Measurements from ENCODE around the gene FAM180A. TPM values are rescaled to one million over a fixed set of nuclear protein-coding genes. Genes with fewer than 3 reads are reported as not detected.

The FAM180A gene
- total RNA-seq, 2 donors from 2014 or later, result 0.45 to 1.1 TPM

- Histone ChIP-seq H3K4me1 (no peaks in the 10 kb centered on the region), H3K9me3 (no peaks in the 10 kb centered on the region), H3K4me3 (no peak overlapping the region), H3K27ac (no peak overlapping the region), H3K9ac (ENCODE audit: low read depth in 2 of 2, low read length in 2 of 2) (no peak overlapping the region), H3K36me3 (no peaks in the 10 kb centered on the region), H3K27me3 (no peaks in the 10 kb centered on the region)
- TF ChIP-seq, protein P1, sequence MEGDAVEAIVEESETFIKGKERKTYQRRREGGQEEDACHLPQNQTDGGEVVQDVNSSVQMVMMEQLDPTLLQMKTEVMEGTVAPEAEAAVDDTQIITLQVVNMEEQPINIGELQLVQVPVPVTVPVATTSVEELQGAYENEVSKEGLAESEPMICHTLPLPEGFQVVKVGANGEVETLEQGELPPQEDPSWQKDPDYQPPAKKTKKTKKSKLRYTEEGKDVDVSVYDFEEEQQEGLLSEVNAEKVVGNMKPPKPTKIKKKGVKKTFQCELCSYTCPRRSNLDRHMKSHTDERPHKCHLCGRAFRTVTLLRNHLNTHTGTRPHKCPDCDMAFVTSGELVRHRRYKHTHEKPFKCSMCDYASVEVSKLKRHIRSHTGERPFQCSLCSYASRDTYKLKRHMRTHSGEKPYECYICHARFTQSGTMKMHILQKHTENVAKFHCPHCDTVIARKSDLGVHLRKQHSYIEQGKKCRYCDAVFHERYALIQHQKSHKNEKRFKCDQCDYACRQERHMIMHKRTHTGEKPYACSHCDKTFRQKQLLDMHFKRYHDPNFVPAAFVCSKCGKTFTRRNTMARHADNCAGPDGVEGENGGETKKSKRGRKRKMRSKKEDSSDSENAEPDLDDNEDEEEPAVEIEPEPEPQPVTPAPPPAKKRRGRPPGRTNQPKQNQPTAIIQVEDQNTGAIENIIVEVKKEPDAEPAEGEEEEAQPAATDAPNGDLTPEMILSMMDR (IDR thresholded peaks at IDR 0.05), result no peak
- intact Hi-C loops (cut with DNase I), result no loop called here
- no peak for DNase-seq
These were observed 61.1 kb downstream of the FAM180A start for GRCh38 chr7:135687466-135687865.

DNA sequence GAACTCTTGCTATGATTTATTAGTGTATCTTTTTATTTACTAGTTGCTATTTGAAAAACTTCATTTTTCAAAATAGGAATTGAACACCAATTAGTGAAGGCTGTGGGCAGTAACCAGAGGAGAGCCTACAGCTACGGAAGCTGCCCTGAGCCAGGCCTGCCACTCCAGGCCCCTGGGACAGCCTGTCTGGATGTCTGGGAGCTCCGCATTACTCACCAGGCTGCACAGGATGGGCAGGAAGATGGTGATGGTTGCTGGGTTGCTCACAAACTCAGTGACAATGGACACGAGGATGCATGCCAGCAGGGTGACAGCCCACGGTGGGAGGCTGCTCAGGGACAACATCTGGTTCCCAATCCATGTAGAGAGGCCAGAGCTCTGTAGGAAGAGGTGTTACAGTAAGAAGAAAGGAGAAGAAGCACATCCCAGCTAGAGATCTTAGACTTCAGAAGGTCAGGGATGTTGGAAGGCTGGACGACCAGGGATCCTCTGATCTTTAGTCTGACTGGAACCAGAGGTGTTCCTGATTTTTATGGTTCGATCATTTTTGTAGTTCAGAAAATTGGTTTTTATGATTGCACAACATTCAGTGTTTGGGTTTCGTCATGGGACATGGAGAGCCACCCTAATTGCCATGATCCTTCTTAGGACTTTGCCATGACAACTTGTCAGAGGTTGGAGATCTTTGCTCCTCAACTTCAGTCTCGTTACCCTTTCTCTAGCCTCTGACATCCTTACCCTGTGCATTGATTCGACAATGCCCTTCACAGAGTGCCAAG, 63.1 kb downstream of the FAM180A start:
- no peak for DNase-seq
- Histone ChIP-seq H3K27me3 (no peaks in the 10 kb centered on the region), H3K36me3 (no peaks in the 10 kb centered on the region), H3K27ac (no peak overlapping the region), H3K9me3 (no peaks in the 10 kb centered on the region), H3K4me3 (no peak overlapping the region), H3K9ac (ENCODE audit: low read depth in 2 of 2, low read length in 2 of 2) (no peak overlapping the region), H3K4me1 (no peaks in the 10 kb centered on the region)
- TF ChIP-seq, protein P1 (IDR thresholded peaks at IDR 0.05), result no peak
- intact Hi-C loops (cut with DNase I), result no loop called here

GRCh38 chr7:135684699-135685098, 63.9 kb downstream of the FAM180A start:
- Histone ChIP-seq H3K9me3 (no peaks in the 10 kb centered on the region), H3K27me3 (no peaks in the 10 kb centered on the region), H3K9ac (ENCODE audit: low read depth in 2 of 2, low read length in 2 of 2) (no peak overlapping the region), H3K36me3 (no peaks in the 10 kb centered on the region), H3K27ac (no peak overlapping the region), H3K4me3 (no peak overlapping the region), H3K4me1 (no peaks in the 10 kb centered on the region)
- DNase-seq, result no peak
- intact Hi-C loops (cut with DNase I), result no loop called here
- TF ChIP-seq, protein P1 (IDR thresholded peaks at IDR 0.05), result no peak

- DNase-seq, result no peak
- Histone ChIP-seq H3K9me3 (no peaks in the 10 kb centered on the region), H3K27me3 (no peaks in the 10 kb centered on the region), H3K27ac (no peak overlapping the region), H3K9ac (ENCODE audit: low read depth in 2 of 2, low read length in 2 of 2) (no peak overlapping the region), H3K4me1 (no peaks in the 10 kb centered on the region), H3K36me3 (no peaks in the 10 kb centered on the region), H3K4me3 (no peak overlapping the region)
- intact Hi-C loops (cut with DNase I), result no loop called here
- TF ChIP-seq, protein P1 (IDR thresholded peaks at IDR 0.05), result no peak
These were observed 64.5 kb downstream of the FAM180A start for GRCh38 chr7:135684136-135684535.

DNA sequence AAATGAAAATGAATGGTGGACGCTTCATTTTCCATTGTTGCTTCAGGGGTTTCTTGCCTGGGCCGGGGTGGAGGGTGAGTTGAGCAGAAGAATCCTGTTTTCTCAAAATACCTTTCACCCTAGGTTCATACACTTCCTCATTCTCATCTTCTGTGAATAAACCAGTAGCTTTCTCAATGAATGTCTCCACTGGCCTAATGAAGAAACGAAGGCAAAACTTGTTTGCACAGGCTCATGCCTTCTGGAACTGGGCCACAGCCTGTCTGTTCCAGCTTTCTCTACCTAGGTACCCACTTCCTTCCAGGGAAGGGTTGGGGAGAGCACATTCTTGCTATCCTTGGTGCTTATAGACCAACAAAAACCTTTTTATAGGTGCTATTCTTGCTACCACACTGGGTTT, 65.0 kb downstream of the FAM180A start:
- Histone ChIP-seq H3K9me3 (no peaks in the 10 kb centered on the region), H3K27me3 (no peaks in the 10 kb centered on the region), H3K4me1 (no peaks in the 10 kb centered on the region), H3K9ac (ENCODE audit: low read depth in 2 of 2, low read length in 2 of 2) (no peak overlapping the region), H3K4me3 (no peak overlapping the region), H3K36me3 (no peaks in the 10 kb centered on the region), H3K27ac (no peak overlapping the region)
- TF ChIP-seq, protein P1 (IDR thresholded peaks at IDR 0.05), result no peak
- no peak for DNase-seq
- intact Hi-C loops (cut with DNase I), result no loop called here
